ENCODE measurements around the gene MATN4. TPM values are rescaled to one million over a fixed set of nuclear protein-coding genes. Genes with fewer than 3 reads are reported as not detected.

MATN4 gene
- total and polyA plus RNA-seq, 2 of the 13 experiments (the other 11 are each of a cell fraction or from before 2014, with no cell fraction given) = not detected

DNA sequence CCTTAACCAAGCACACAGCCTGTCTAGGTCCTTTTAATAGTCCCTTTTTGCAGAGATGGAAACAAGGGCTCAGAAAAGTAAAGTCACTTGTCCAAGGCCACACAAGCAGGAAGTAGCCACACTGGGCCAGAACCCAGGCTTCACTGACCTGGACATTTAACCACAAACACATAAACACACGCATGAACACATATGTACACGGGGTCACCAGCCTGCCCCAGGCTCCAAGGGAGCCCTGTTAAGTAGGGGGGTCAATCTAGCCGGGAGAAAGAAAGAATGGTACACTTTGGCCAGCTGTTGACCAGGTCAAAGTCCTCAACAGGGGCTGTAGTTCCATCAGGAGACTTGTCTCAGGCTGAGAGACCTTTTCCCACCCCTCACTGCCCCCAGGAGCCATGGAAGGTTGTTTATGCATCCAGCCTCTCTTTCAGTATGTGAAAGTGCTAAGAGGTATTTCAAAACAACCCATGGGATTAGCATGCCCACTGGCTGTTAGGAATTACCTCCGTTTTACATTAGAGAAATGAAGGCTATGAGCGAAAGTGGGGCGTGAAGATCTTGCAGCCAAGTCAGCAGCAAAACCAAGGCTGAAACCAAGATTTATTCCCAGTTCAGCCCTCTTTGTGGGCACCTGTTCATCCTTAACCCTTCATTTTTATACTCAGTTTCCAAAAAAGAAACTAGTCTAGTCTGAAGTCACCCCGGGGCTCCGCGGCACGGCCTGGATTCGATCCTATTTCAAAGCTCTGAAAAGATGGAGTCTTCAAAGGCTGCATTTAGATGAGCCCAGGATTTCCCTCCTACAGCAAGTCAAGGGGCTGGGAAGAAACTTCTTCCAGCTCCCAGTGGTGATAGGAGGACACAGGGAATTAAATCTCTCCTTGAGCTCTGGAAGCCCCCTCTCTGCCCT is 30.3 kb upstream of the MATN4 start (continued):
- TF ChIP-seq, protein P1, sequence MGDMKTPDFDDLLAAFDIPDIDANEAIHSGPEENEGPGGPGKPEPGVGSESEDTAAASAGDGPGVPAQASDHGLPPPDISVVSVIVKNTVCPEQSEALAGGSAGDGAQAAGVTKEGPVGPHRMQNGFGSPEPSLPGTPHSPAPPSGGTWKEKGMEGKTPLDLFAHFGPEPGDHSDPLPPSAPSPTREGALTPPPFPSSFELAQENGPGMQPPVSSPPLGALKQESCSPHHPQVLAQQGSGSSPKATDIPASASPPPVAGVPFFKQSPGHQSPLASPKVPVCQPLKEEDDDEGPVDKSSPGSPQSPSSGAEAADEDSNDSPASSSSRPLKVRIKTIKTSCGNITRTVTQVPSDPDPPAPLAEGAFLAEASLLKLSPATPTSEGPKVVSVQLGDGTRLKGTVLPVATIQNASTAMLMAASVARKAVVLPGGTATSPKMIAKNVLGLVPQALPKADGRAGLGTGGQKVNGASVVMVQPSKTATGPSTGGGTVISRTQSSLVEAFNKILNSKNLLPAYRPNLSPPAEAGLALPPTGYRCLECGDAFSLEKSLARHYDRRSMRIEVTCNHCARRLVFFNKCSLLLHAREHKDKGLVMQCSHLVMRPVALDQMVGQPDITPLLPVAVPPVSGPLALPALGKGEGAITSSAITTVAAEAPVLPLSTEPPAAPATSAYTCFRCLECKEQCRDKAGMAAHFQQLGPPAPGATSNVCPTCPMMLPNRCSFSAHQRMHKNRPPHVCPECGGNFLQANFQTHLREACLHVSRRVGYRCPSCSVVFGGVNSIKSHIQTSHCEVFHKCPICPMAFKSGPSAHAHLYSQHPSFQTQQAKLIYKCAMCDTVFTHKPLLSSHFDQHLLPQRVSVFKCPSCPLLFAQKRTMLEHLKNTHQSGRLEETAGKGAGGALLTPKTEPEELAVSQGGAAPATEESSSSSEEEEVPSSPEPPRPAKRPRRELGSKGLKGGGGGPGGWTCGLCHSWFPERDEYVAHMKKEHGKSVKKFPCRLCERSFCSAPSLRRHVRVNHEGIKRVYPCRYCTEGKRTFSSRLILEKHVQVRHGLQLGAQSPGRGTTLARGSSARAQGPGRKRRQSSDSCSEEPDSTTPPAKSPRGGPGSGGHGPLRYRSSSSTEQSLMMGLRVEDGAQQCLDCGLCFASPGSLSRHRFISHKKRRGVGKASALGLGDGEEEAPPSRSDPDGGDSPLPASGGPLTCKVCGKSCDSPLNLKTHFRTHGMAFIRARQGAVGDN (CRISPR knock-in tag; IDR thresholded peaks at IDR 0.05) = peak; percentile 50; the same call in 1 of the 2 replicates
- TF ChIP-seq, protein P2, sequence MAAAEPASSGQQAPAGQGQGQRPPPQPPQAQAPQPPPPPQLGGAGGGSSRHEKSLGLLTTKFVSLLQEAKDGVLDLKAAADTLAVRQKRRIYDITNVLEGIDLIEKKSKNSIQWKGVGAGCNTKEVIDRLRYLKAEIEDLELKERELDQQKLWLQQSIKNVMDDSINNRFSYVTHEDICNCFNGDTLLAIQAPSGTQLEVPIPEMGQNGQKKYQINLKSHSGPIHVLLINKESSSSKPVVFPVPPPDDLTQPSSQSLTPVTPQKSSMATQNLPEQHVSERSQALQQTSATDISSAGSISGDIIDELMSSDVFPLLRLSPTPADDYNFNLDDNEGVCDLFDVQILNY (CRISPR knock-in tag; conservative IDR thresholded peaks at IDR 0.05) = no peak
- TF ChIP-seq, protein P3, sequence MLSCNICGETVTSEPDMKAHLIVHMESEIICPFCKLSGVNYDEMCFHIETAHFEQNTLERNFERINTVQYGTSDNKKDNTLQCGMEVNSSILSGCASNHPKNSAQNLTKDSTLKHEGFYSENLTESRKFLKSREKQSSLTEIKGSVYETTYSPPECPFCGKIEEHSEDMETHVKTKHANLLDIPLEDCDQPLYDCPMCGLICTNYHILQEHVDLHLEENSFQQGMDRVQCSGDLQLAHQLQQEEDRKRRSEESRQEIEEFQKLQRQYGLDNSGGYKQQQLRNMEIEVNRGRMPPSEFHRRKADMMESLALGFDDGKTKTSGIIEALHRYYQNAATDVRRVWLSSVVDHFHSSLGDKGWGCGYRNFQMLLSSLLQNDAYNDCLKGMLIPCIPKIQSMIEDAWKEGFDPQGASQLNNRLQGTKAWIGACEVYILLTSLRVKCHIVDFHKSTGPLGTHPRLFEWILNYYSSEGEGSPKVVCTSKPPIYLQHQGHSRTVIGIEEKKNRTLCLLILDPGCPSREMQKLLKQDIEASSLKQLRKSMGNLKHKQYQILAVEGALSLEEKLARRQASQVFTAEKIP (CRISPR knock-in tag; IDR thresholded peaks at IDR 0.05; ENCODE audit: borderline replicate concordance) = no peak
- TF ChIP-seq ZNF614 (CRISPR knock-in tag; IDR thresholded peaks at IDR 0.05; ENCODE audit: borderline replicate concordance) (peak; percentile 53; the same call in 1 of the 2 replicates), KAT7 (CRISPR knock-in tag; IDR thresholded peaks at IDR 0.05; ENCODE audit: borderline replicate concordance) (0 out of 2 replicates have a peak, but pooled peaks have one; percentile 53), PITX1 (CRISPR knock-in tag; IDR thresholded peaks at IDR 0.05) (peak; percentile 75; the same call in 1 of the 2 replicates), PAF1 (CRISPR knock-in tag; IDR thresholded peaks at IDR 0.05) (no peak), ZNF382 (CRISPR knock-in tag; IDR thresholded peaks at IDR 0.05; ENCODE audit: borderline replicate concordance) (no peak), ZNF781 (CRISPR knock-in tag; IDR thresholded peaks at IDR 0.05; ENCODE audit: borderline replicate concordance, not compliant biosample characterization) (no peak), SMARCE1 (IDR thresholded peaks at IDR 0.05; ENCODE audit: borderline replicate concordance) (0 out of 2 replicates have a peak, but pooled peaks have one; percentile 2), MXI1 (IDR thresholded peaks at IDR 0.05; ENCODE audit: borderline replicate concordance, low read depth, low read length) (peak; percentile 36; the same call in 1 of the 3 replicates), KMT2A (CRISPR knock-in tag; IDR thresholded peaks at IDR 0.05) (peak; percentile 37; the same call in 1 of the 2 replicates)
- TF ChIP-seq, protein P4, sequence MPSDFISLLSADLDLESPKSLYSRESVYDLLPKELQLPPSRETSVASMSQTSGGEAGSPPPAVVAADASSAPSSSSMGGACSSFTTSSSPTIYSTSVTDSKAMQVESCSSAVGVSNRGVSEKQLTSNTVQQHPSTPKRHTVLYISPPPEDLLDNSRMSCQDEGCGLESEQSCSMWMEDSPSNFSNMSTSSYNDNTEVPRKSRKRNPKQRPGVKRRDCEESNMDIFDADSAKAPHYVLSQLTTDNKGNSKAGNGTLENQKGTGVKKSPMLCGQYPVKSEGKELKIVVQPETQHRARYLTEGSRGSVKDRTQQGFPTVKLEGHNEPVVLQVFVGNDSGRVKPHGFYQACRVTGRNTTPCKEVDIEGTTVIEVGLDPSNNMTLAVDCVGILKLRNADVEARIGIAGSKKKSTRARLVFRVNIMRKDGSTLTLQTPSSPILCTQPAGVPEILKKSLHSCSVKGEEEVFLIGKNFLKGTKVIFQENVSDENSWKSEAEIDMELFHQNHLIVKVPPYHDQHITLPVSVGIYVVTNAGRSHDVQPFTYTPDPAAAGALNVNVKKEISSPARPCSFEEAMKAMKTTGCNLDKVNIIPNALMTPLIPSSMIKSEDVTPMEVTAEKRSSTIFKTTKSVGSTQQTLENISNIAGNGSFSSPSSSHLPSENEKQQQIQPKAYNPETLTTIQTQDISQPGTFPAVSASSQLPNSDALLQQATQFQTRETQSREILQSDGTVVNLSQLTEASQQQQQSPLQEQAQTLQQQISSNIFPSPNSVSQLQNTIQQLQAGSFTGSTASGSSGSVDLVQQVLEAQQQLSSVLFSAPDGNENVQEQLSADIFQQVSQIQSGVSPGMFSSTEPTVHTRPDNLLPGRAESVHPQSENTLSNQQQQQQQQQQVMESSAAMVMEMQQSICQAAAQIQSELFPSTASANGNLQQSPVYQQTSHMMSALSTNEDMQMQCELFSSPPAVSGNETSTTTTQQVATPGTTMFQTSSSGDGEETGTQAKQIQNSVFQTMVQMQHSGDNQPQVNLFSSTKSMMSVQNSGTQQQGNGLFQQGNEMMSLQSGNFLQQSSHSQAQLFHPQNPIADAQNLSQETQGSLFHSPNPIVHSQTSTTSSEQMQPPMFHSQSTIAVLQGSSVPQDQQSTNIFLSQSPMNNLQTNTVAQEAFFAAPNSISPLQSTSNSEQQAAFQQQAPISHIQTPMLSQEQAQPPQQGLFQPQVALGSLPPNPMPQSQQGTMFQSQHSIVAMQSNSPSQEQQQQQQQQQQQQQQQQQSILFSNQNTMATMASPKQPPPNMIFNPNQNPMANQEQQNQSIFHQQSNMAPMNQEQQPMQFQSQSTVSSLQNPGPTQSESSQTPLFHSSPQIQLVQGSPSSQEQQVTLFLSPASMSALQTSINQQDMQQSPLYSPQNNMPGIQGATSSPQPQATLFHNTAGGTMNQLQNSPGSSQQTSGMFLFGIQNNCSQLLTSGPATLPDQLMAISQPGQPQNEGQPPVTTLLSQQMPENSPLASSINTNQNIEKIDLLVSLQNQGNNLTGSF (CRISPR knock-in tag; IDR thresholded peaks at IDR 0.05) = 0 out of 2 replicates have a peak, but pooled peaks have one; percentile 16
